HG03439 (cell line): ENCODE data around the gene WDR27.

Experiments
- ATAC-seq: cut with Tn5 transposase; IDR thresholded peaks from one replicate; pipeline ENCODE4 v1.9.1; 2021; ENCODE audit warnings: mild to moderate bottlenecking, moderate library complexity; ENCODE audit not compliant: unreplicated experiment

WDR27 gene

DNA sequence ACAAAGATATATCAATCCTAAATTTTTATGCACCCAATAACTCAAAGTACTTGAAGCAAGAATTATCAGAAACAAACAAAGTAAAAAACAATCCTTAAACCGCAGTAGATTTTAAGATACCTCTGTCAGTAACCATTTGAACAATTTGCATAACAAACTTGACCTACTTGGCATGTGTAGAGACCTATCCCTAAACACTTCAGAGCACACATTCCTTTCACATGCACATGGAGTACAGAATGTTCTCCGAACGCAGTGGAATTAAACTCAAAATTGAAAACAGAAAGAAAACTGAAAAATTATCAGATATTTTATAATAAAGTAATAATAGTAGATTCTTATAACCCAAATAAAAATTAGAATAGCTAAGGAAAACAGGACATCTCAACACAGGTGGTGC is 285.6 kb downstream of the WDR27 start:
- ATAC-seq = no peak

GRCh38 chr6:169415179-169415578 is 286.6 kb downstream of the WDR27 start:
- no peak for ATAC-seq

- ATAC-seq = no peak
These were observed 290.1 kb downstream of the WDR27 start for GRCh38 chr6:169411722-169412121.

DNA sequence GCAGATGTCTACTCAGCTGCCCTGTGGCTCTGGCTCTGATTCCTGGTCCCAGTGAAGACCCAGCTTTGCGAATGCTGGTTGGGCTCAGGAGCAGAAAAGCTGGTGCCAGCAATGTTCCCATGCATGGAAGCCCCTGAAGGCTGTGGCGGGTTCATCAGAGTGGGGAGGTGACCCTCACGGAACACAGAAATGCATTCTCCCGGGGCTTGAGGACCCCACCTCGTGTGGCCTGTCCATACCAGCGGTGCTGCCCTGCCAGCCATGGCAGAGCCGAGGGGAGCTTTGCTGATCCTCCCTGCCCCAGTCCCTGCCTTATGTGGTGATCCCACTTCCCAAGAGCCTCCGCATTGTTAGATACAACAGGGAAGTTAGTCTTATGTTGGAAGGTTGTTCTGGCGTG is 290.5 kb downstream of the WDR27 start:
- no peak for ATAC-seq

DNA sequence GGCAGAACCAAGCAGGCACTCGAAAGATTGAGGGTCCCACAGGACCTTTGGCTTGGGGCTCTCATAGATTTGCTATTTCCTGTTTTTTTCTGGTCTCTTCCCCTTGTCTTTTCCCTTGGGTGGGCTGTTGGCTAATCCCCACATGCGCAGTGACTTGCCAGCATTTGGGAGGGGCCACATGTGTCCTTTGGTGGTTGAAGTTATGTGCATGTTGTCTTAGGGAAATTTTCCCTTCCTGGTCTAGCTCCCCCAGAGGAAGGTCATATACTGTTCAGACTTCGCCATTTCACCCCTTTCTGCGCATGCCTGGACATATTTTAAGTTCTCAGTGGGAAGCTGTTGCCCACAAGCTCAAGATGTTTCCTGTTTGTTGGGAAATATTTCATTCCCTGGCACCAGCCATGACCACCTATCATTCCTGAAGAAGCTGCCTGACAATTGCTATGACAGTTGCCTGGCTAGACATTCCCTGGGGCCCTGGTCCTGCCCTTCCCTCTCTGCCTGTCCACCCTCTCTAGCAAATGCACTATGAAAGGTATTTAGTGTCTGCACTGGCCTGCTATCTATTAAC is 292.0 kb downstream of the WDR27 start:
- no peak for ATAC-seq

GRCh38 chr6:169407325-169407724 is 294.5 kb downstream of the WDR27 start:
- ATAC-seq = no peak
